ENCODE results near the gene DCST1. TPM values are rescaled to one million over a fixed set of nuclear protein-coding genes. Genes with fewer than 3 reads are reported as not detected.

DCST1 gene
- total RNA-seq, 2 experiments from 2014 or later = not detected

GRCh38 chr1:155057104-155057503 is 23.5 kb downstream of the DCST1 start:
- Histone ChIP-seq H3K79me2 (ENCODE audit: insufficient read depth, low read depth, low read length) (no peaks in the 10 kb centered on the region), H2AFZ (ENCODE audit: low read length) (no peak overlapping the region), H3K9me3 (ENCODE audit: low read length) (no peaks in the 10 kb centered on the region), H3K27ac (ENCODE audit: low read depth, low read length, poor library complexity, severe bottlenecking) (no peak overlapping the region), H3K36me3 (ENCODE audit: insufficient read depth, low read length) (peaks cover 18% of the 10 kb centered on the region; the same call in 1 of the 2 replicates), H3K4me2 (ENCODE audit: low read length) (no peak overlapping the region), H4K20me1 (ENCODE audit: insufficient read depth, low read length) (no peaks in the 10 kb centered on the region), H3K4me3 (ENCODE audit: low read depth, low read length, poor library complexity, severe bottlenecking) (no peak overlapping the region), H3K9me2 (ENCODE audit: insufficient read depth, low read length) (no peaks in the 10 kb centered on the region), H3K4me1 (ENCODE audit: insufficient read depth, low read length, poor library complexity, severe bottlenecking) (peaks cover 27% of the 10 kb centered on the region)
- intact Hi-C loops (cut with micrococcal nuclease; ENCODE audit: unreplicated experiment) = no loop called here
- ChIA-PET CTCF (ENCODE audit: unreplicated experiment) (interaction anchor here (1.0 kb wide), 2 partner anchors 13 to 103 kb away, joined by 3 read pairs; no protein-coding TSS in a partner anchor), POLR2A (interaction anchor here (1.0 kb wide), 1 partner anchor 101 kb away, joined by 3 read pairs; the partner anchor contains the start of gene PBXIP1)
- TF ChIP-seq CTCF (conservative IDR thresholded peaks at IDR 0.05; ENCODE audit: low read length) = no peak
- TF ChIP-seq EZH2phosphoT487 (IDR thresholded peaks at IDR 0.05; ENCODE audit: borderline replicate concordance, low read depth, low read length) = no peak
- no peak for DNase-seq (ENCODE audit: low spot score)
- no TSS peak for BruUV-seq (replicated peaks)

GRCh38 chr1:155057788-155058211 is 24.2 kb downstream of the DCST1 start:
- BruUV-seq (replicated peaks) = no TSS peak
- Histone ChIP-seq H3K4me3 (ENCODE audit: low read depth, low read length, poor library complexity, severe bottlenecking) (no peak overlapping the region), H2AFZ (ENCODE audit: low read length) (no peak overlapping the region), H4K20me1 (ENCODE audit: insufficient read depth, low read length) (no peaks in the 10 kb centered on the region), H3K36me3 (ENCODE audit: insufficient read depth, low read length) (peaks cover 18% of the 10 kb centered on the region; the same call in 1 of the 2 replicates), H3K4me2 (ENCODE audit: low read length) (no peak overlapping the region), H3K4me1 (ENCODE audit: insufficient read depth, low read length, poor library complexity, severe bottlenecking) (peaks cover 27% of the 10 kb centered on the region), H3K9me2 (ENCODE audit: insufficient read depth, low read length) (no peaks in the 10 kb centered on the region), H3K27ac (ENCODE audit: low read depth, low read length, poor library complexity, severe bottlenecking) (no peak overlapping the region), H3K79me2 (ENCODE audit: insufficient read depth, low read depth, low read length) (no peaks in the 10 kb centered on the region), H3K9me3 (ENCODE audit: low read length) (no peaks in the 10 kb centered on the region)
- POLR2A ChIA-PET = no interaction called here
- TF ChIP-seq CTCF (conservative IDR thresholded peaks at IDR 0.05; ENCODE audit: low read length) (no peak; the same call in 1 of the 2 replicates), EZH2phosphoT487 (IDR thresholded peaks at IDR 0.05; ENCODE audit: borderline replicate concordance, low read depth, low read length) (no peak)
- no peak for DNase-seq (ENCODE audit: low spot score)
- CTCF ChIA-PET (ENCODE audit: unreplicated experiment) = interaction anchor here (1.0 kb wide), 2 partner anchors 13 to 104 kb away, joined by 3 read pairs; no protein-coding TSS in a partner anchor
- intact Hi-C loops (cut with micrococcal nuclease; ENCODE audit: unreplicated experiment) = no loop called here

GRCh38 chr1:155060736-155061135 is 27.1 kb downstream of the DCST1 start:
- no peak overlapping the region for H3K4me2 ChIP-seq (ENCODE audit: low read length)
- CTCF ChIA-PET (ENCODE audit: unreplicated experiment) = interaction anchor here (0.5 to 1.5 kb wide), 2 partner anchors 8 to 170 kb away, joined by 4 to 5 read pairs; no protein-coding TSS in a partner anchor
- no peak overlapping the region for H2AFZ ChIP-seq (ENCODE audit: low read length)
- peaks cover 32% of the 10 kb centered on the region for H3K4me1 ChIP-seq (ENCODE audit: insufficient read depth, low read length, poor library complexity, severe bottlenecking)
- H3K79me2 ChIP-seq (ENCODE audit: insufficient read depth, low read depth, low read length) = peaks cover 7% of the 10 kb centered on the region; the same call in 1 of the 2 replicates
- peaks cover 18% of the 10 kb centered on the region; the same call in 1 of the 2 replicates for H3K36me3 ChIP-seq (ENCODE audit: insufficient read depth, low read length)
- TF ChIP-seq EZH2phosphoT487 (IDR thresholded peaks at IDR 0.05; ENCODE audit: borderline replicate concordance, low read depth, low read length) = no peak
- TF ChIP-seq CTCF (conservative IDR thresholded peaks at IDR 0.05; ENCODE audit: low read length) = no peak
- no peaks in the 10 kb centered on the region for H3K9me2 ChIP-seq (ENCODE audit: insufficient read depth, low read length)
- H3K4me3 ChIP-seq (ENCODE audit: low read depth, low read length, poor library complexity, severe bottlenecking) = no peak overlapping the region
- no peaks in the 10 kb centered on the region for H3K9me3 ChIP-seq (ENCODE audit: low read length)
- H4K20me1 ChIP-seq (ENCODE audit: insufficient read depth, low read length) = no peaks in the 10 kb centered on the region
- DNase-seq (ENCODE audit: low spot score) = no peak
- POLR2A ChIA-PET = interaction anchor here (1.0 kb wide), 1 partner anchor 8 kb away, joined by 6 read pairs; no protein-coding TSS in a partner anchor
- no peak overlapping the region for H3K27ac ChIP-seq (ENCODE audit: low read depth, low read length, poor library complexity, severe bottlenecking)
- intact Hi-C loops (cut with micrococcal nuclease; ENCODE audit: unreplicated experiment) = loop anchor here (2.0 to 5.0 kb wide), 7 partner anchors 16 to 502 kb away; partner anchors contain the start of genes ADAR, FLAD1, PYGO2 and UBE2Q1
- no TSS peak for BruUV-seq (replicated peaks)
